CD14-positive monocyte (primary cell): Measurements from ENCODE around the gene COBLL1. TPM values are rescaled to one million over a fixed set of nuclear protein-coding genes. Genes with fewer than 3 reads are reported as not detected.

Experiments used
- DNase-seq, 3 donors: peaks; one replicate each; pipeline ENCODE4 v3.0.0-alpha.2; 2011 to 2022
- H2AFZ ChIP-seq: 2 replicates; pipeline ENCODE4 v1.6.0; 2012; ENCODE audit warnings: mild to moderate bottlenecking, low read depth, low read length, inconsistent platforms; ENCODE audit not compliant: insufficient read depth, poor library complexity, severe bottlenecking
- H3K27ac ChIP-seq, 2 donors: 1 replicate in 1 of 2; 2 replicates in 1 of 2; pipeline ENCODE4 v1.5.1; 2012 to 2013; ENCODE audit warnings: low read length in 2 of 2, control low read depth in 1 of 2, inconsistent platforms in 1 of 2, low read depth in 1 of 2, mild to moderate bottlenecking in 1 of 2
- H3K27me3 ChIP-seq, 2 donors: one replicate each; pipeline versions ENCODE4 v1.6.0 to v1.6.1; 2011 to 2013; ENCODE audit warnings: low read length in 2 of 2; ENCODE audit not compliant: control insufficient read depth in 2 of 2, insufficient read depth in 2 of 2
- H3K36me3 ChIP-seq, 2 donors: replicated peaks in 1 of 2; 1 replicate in 1 of 2; 2 replicates in 1 of 2; pipeline versions ENCODE4 v1.5.1 to v1.6.1; 2012 to 2013; ENCODE audit warnings: low read length in 2 of 2, control low read depth in 1 of 2, inconsistent platforms in 1 of 2, mild to moderate bottlenecking in 1 of 2; ENCODE audit not compliant: insufficient read depth in 2 of 2, control insufficient read depth in 1 of 2
- H3K4me1 ChIP-seq, 2 donors: 1 replicate in 1 of 2; 2 replicates in 1 of 2; pipeline versions ENCODE4 v1.5.1 to v1.6.1; 2012 to 2013; ENCODE audit warnings: low read length in 2 of 2, control low read depth in 1 of 2, inconsistent platforms in 1 of 2, mild to moderate bottlenecking in 1 of 2, moderate library complexity in 1 of 2; ENCODE audit not compliant: insufficient read depth in 2 of 2, control insufficient read depth in 1 of 2
- H3K4me2 ChIP-seq: replicated peaks from 2 replicates; pipeline ENCODE3; 2012; ENCODE audit warnings: low read length, moderate library complexity, mild to moderate bottlenecking; ENCODE audit not compliant: poor library complexity, severe bottlenecking; ENCODE audit errors: extremely low read depth
- H3K4me3 ChIP-seq, 3 experiments: fragments of 200-600 bp in 1 of 3; sonication (generic) in 1 of 3; replicated peaks in 1 of 3; 1 replicate in 2 of 3; 2 replicates in 1 of 3; pipeline ENCODE4 v1.5.1; 2011 to 2013; ENCODE audit warnings: low read length in 3 of 3, mild to moderate bottlenecking in 3 of 3, control low read depth in 2 of 3, low read depth in 2 of 3, inconsistent platforms in 1 of 3, moderate library complexity in 1 of 3
- H3K79me2 ChIP-seq: 2 replicates; pipeline ENCODE4 v1.6.0; 2012; ENCODE audit warnings: mild to moderate bottlenecking, control low read depth, inconsistent platforms, low read length, moderate library complexity; ENCODE audit not compliant: insufficient read depth
- H3K9ac ChIP-seq: 2 replicates; pipeline ENCODE4 v1.6.0; 2017; ENCODE audit warnings: low read length, mild to moderate bottlenecking; ENCODE audit not compliant: insufficient read depth, poor library complexity, severe bottlenecking
- H3K9me3 ChIP-seq, 2 donors: replicated peaks in 1 of 2; 1 replicate in 1 of 2; 2 replicates in 1 of 2; pipeline versions ENCODE4 v1.5.1 to v1.6.1; 2012 to 2013; ENCODE audit warnings: low read length in 2 of 2, control low read depth in 1 of 2; ENCODE audit not compliant: control insufficient read depth in 1 of 2, insufficient read depth in 1 of 2
- H4K20me1 ChIP-seq: 2 replicates; pipeline ENCODE4 v1.6.0; 2012; ENCODE audit warnings: mild to moderate bottlenecking, low read length, control low read depth, moderate library complexity; ENCODE audit not compliant: insufficient read depth
- H3K27ac Mint-ChIP-seq, 7 donors: one replicate each; pipeline ENCODE4 v1.8.0; 2020; ENCODE audit warnings: mild to moderate bottlenecking in 7 of 7, mixed read lengths in 7 of 7, moderate library complexity in 6 of 7, inconsistent platforms in 2 of 7
- H3K27me3 Mint-ChIP-seq, 3 donors: one replicate each; pipeline ENCODE4 v1.8.0; 2021 to 2022; ENCODE audit warnings: low read depth in 3 of 3, mild to moderate bottlenecking in 3 of 3, mixed read lengths in 3 of 3, moderate library complexity in 3 of 3, inconsistent platforms in 1 of 3
- H3K36me3 Mint-ChIP-seq, 2 donors: one replicate each; pipeline ENCODE4 v1.8.0; 2020; ENCODE audit warnings: mixed read lengths in 2 of 2, inconsistent platforms in 1 of 2, mild to moderate bottlenecking in 1 of 2
- H3K4me1 Mint-ChIP-seq: one replicate; pipeline ENCODE4 v1.8.0; 2020; ENCODE audit warnings: mild to moderate bottlenecking, mixed read lengths
- H3K4me3 Mint-ChIP-seq, 2 donors: one replicate each; pipeline ENCODE4 v1.8.0; 2020; ENCODE audit warnings: mild to moderate bottlenecking in 2 of 2, mixed read lengths in 2 of 2, moderate library complexity in 1 of 2
- H3K9me3 Mint-ChIP-seq, 7 donors: one replicate each; pipeline ENCODE4 v1.8.0; 2020 to 2022; ENCODE audit warnings: mixed read lengths in 7 of 7, mild to moderate bottlenecking in 6 of 7, moderate library complexity in 6 of 7, inconsistent platforms in 2 of 7
- CTCF ChIP-seq: fragments of 200-600 bp; IDR thresholded peaks from one replicate; pipeline ENCODE4 v1.8.0; 2022; ENCODE audit warnings: antibody characterized with exemption, mild to moderate bottlenecking
- WGBS: methylation state at CpG from one replicate; pipeline ENCODE4 v1.1.5; 2013; ENCODE audit warnings: missing lambda C conversion rate; ENCODE audit not compliant: insufficient coverage; 5-methylcytosine and 5-hydroxymethylcytosine counted together
- intact Hi-C, 2 donors: fragments of 100-400 bp; cut with micrococcal nuclease; formaldehyde crosslinking; loops; one replicate each; pipeline versions ENCODE4 v1.15.0 to v1.15.1; 2023
- polyA plus RNA-seq, 3 donors: library from polyadenylated mRNA; depleted of rRNA in 1 of 3; unstranded in 2 of 3; stranded (reverse) in 1 of 3; fragments of 300-500 nt in 2 of 3; fragments of >200 nt in 1 of 3; fragmentation: Illumina TruSeq in 2 of 3; gene quantifications; 1 replicate in 2 of 3; 2 replicates in 1 of 3; pipeline ENCODE4 v1.2.3, GENCODE V29; 2012 to 2021

Gene COBLL1
- polyA plus RNA-seq, 3 donors, result 0.18 to 0.54 (median 0.24) TPM

DNA sequence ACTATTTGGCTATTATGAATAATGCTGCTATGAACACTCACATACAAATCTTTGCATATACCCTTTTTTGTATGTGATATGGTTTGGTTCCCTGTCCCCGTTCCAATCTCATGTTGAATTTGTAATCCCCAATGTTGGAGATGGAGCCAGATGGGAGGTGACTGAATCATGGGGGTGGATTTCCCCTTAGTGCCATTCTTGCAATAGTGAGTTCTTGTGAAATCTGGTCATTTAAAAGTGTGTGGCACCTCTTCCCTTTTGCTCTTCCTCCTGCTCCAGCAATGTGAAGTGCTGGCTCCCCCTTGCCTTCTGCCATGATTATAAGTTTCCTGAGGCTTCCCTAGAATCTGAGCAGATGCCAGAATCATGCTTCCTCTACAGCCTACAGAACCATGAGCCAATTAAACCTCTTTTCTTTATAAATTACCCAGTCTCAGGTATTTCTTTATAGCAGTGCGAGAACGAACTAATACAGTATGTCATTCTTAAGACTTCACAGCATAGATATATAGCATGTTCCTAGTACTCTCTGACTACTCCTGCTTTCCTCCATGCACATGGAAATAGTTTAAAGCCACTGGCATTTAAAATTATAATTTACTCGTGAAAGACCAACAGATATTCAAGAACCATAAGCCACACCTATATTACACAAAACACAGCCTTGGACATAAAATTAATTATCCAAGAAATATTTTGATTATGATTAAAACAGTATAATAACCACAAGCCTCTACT lies 75.2 kb downstream of the COBLL1 start:
- H4K20me1 ChIP-seq, result no peaks in the 10 kb centered on the region
- H3K27me3 Mint-ChIP-seq, result no peaks in the 10 kb centered on the region
- H3K4me2 ChIP-seq, result no peak overlapping the region
- DNase-seq, result peak; percentile 25 to 81 (median 42)
- intact Hi-C loops, result no loop called here
- H3K9me3 Mint-ChIP-seq, result peaks cover 0 to 5% (median 0%) of the 10 kb centered on the region in 7 donors
- no peak overlapping the region for H3K9ac ChIP-seq
- no peaks in the 10 kb centered on the region for H3K36me3 ChIP-seq
- no peak overlapping the region for H2AFZ ChIP-seq
- H3K4me3 ChIP-seq, result no peak overlapping the region
- TF ChIP-seq CTCF, result no peak
- no peaks in the 10 kb centered on the region for H3K36me3 Mint-ChIP-seq
- H3K9me3 ChIP-seq, result no peaks in the 10 kb centered on the region
- H3K27ac Mint-ChIP-seq, result peak overlapping the region in 1 of 7 donors; percentile 73
- WGBS, result 100% methylated on average over 2 of the region's 4 CpGs
- H3K4me1 ChIP-seq, result peaks cover 4 to 9% of the 10 kb centered on the region in 2 donors
- H3K79me2 ChIP-seq, result no peaks in the 10 kb centered on the region
- H3K27me3 ChIP-seq, result no peaks in the 10 kb centered on the region
- no peak overlapping the region for H3K27ac ChIP-seq
- H3K4me3 Mint-ChIP-seq, result no peak overlapping the region
- H3K4me1 Mint-ChIP-seq, result peaks cover 11% of the 10 kb centered on the region

GRCh38 chr2:164764996-164765395 lies 76.6 kb downstream of the COBLL1 start:
- H3K79me2 ChIP-seq, result no peaks in the 10 kb centered on the region
- H3K27me3 Mint-ChIP-seq, result no peaks in the 10 kb centered on the region
- WGBS, result no CpG with 5 or more reads among the region's 3 CpGs

More at GRCh38 chr2:164764996-164765395, 76.6 kb downstream of the COBLL1 start:
- no peaks in the 10 kb centered on the region for H3K27me3 ChIP-seq
- H3K27ac Mint-ChIP-seq, result no peak overlapping the region
- H3K9ac ChIP-seq, result no peak overlapping the region
- H3K4me3 Mint-ChIP-seq, result no peak overlapping the region
- no peaks in the 10 kb centered on the region for H3K36me3 Mint-ChIP-seq
- H3K4me3 ChIP-seq, result no peak overlapping the region
- no peaks in the 10 kb centered on the region for H4K20me1 ChIP-seq
- intact Hi-C loops, result no loop called here
- no peak for DNase-seq
- peaks cover 0 to 5% (median 0%) of the 10 kb centered on the region in 7 donors for H3K9me3 Mint-ChIP-seq
- H3K4me1 ChIP-seq, result peaks cover 4 to 9% of the 10 kb centered on the region in 2 donors
- no peak for TF ChIP-seq CTCF
- H3K36me3 ChIP-seq, result no peaks in the 10 kb centered on the region
- H2AFZ ChIP-seq, result no peak overlapping the region
- no peak overlapping the region for H3K27ac ChIP-seq
- H3K9me3 ChIP-seq, result no peaks in the 10 kb centered on the region
- H3K4me1 Mint-ChIP-seq, result peaks cover 11% of the 10 kb centered on the region
- H3K4me2 ChIP-seq, result no peak overlapping the region
